ENCODE data around the gene DGLUCY.

DNA sequence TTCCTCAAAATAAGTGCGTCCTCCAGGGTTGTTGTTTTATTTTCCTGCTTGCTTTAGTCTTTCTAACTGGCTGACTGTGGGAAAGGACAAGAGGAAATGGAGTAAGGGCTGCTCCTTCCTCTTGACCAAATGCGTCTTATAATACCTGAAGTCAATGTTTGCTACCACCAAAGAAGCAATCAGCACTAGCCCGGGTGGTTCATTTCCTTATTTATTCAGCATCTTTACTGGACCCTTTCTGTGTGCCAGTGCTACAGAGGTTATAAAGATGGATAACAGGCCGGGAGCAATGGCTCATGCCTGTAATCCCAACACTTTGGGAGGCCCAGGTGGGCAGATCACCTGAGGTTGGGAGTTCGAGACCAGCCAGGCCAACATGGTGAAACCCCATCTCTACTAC lies 38.3 kb upstream of the DGLUCY start:
- no peak for TF ChIP-seq POLR2AphosphoS5 (IDR thresholded peaks at IDR 0.05)
- no peak for TF ChIP-seq CTCF (IDR thresholded peaks at IDR 0.05)
- TF ChIP-seq POLR2A (IDR thresholded peaks at IDR 0.05): no peak

Data from prostate gland (tissue), 2 donors.